ENCODE results near the gene SDHAF2.
"Not testable (repeated sequence)": the region's sequence is repeated elsewhere in the genome, so short reads cannot be mapped to it uniquely, and the experiment has no call there.

Gene SDHAF2

DNA sequence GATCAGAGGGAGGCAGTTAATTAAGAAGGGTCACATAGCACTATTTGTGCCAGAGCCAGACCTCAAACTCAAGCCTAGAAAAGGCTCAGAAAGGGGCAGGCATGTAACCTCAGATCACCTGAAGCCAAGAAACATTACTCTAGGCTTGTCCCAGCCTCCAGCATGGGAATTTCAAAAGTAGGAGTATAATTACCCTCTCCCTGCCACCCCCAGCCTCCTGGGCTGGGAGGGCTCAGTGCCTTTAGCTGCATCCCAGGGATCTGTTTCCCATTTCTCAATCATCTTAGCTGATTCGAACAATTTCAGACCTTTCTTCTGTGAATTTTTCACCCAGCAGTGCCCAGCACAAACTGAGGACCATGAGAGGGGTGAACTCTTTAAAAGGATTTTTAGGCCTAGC is 45.5 kb downstream of the SDHAF2 start:
- TF ChIP-seq, protein P1, sequence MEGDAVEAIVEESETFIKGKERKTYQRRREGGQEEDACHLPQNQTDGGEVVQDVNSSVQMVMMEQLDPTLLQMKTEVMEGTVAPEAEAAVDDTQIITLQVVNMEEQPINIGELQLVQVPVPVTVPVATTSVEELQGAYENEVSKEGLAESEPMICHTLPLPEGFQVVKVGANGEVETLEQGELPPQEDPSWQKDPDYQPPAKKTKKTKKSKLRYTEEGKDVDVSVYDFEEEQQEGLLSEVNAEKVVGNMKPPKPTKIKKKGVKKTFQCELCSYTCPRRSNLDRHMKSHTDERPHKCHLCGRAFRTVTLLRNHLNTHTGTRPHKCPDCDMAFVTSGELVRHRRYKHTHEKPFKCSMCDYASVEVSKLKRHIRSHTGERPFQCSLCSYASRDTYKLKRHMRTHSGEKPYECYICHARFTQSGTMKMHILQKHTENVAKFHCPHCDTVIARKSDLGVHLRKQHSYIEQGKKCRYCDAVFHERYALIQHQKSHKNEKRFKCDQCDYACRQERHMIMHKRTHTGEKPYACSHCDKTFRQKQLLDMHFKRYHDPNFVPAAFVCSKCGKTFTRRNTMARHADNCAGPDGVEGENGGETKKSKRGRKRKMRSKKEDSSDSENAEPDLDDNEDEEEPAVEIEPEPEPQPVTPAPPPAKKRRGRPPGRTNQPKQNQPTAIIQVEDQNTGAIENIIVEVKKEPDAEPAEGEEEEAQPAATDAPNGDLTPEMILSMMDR (IDR thresholded peaks at IDR 0.05; ENCODE audit: insufficient read depth, missing control alignments): no peak
- FAIRE-seq (no peak), DNase-seq (ENCODE audit: insufficient read length, low spot score) (no peak)

- FAIRE-seq: no peak
- no peak for DNase-seq (ENCODE audit: insufficient read length, low spot score)
- TF ChIP-seq, protein P1 (IDR thresholded peaks at IDR 0.05; ENCODE audit: insufficient read depth, missing control alignments): no peak
Measured at GRCh38 chr11:61476371-61476770, 46.4 kb downstream of the SDHAF2 start.

GRCh38 chr11:61477126-61477525 is 47.2 kb downstream of the SDHAF2 start:
- TF ChIP-seq, protein P1 (IDR thresholded peaks at IDR 0.05; ENCODE audit: insufficient read depth, missing control alignments): no peak
- DNase-seq (ENCODE audit: insufficient read length, low spot score) (no peak), FAIRE-seq (no peak)

DNA sequence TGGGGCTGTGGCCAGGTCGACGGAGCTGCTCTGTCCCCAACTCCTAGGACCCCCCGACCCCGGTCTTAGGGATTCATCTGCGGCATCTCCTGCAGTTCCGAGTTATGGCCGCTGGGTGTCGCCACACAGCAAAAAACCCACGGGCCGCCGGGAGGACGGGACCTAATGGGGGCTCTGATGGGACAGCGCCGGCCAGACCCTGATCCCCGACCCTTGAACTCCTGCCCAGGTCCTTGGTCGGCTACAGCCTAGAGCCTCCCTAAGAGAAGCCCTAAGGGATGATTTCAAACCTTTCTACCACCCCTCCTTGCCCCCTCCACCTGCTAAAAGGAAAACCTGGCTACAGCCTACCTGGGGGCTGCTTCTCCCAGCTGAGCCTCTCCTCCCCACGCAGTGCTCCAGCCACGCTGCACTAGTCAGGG is 47.8 kb downstream of the SDHAF2 start:
- TF ChIP-seq, protein P1 (IDR thresholded peaks at IDR 0.05; ENCODE audit: insufficient read depth, missing control alignments): peak; percentile 79
- no peak for DNase-seq (ENCODE audit: insufficient read length, low spot score)
- FAIRE-seq: no peak

DNA sequence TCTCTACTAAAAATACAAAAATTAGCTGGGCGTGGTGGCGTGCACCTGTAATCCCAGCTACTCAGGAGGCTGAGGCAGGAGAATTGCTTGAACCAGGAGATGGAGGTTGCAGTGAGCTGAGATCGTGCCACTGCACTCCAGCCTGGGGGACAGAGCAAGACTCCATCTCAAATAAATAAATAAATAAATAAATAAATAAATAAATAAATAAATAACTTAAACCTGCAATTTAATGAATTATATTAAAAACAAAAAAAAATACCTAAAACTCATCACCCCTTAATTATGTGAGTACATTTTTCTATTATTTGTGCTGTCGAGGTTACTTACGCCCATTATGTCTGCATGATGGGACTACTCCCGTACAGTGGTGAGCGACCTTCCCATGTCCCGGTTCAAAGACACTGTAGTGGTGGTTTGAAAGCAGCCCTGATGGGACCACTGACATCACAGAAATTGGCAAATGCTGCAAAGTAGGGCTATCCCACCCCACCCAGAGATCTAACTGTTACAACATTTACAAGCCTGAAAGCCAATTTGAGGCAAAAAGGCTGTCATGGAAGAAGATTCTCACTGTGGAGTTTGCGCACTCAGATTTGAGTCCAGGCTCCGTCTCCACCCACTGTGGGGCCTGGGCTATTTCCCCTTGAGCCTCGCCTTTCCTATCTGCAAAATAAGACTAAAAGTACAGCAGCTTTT is 49.6 kb downstream of the SDHAF2 start:
- not testable (repeated sequence) for DNase-seq (ENCODE audit: insufficient read length, low spot score); FAIRE-seq

DNA sequence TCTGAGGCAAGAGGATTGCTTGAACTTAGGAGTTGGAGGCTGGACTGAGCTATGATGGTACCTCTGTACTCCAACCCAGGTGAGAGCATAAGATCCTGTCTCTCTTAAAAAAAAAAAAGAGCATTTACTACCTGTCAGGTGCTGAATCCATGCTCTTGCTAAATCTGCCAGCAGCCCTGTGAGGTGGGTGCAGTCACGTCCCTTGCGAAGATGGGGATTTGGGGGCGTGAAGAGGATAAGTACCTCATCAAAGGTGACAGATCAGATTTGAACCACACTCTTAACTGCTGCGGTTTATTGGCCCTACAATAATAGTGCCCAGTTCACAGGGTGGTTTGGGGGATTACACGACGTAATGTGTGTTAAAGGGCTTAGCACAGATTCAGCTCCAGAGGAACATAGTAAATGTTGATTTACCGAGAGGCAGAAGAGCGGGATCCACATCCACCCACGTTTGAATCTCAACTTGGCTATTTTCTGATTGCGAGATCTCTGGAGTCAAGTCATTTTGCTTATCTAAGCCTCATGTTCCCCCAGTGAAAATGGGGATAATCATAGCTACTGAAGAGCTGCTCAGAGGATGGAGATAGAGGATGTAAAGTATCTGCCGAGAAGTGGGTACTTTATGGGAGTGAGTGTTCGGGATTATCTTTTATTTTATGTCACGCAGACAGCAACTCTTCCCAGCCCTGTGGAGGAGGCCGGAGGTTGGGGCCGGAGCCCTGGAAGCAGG is 50.5 kb downstream of the SDHAF2 start:
- FAIRE-seq (no peak), DNase-seq (ENCODE audit: insufficient read length, low spot score) (no peak)
- TF ChIP-seq, protein P1 (IDR thresholded peaks at IDR 0.05; ENCODE audit: insufficient read depth, missing control alignments): no peak

GRCh38 chr11:61480994-61481335 is 51.0 kb downstream of the SDHAF2 start:
- peak; percentile 86 for DNase-seq (ENCODE audit: insufficient read length, low spot score)
- FAIRE-seq: no peak

More at GRCh38 chr11:61480994-61481335, 51.0 kb downstream of the SDHAF2 start:
- TF ChIP-seq, protein P1 (IDR thresholded peaks at IDR 0.05; ENCODE audit: insufficient read depth, missing control alignments): no peak

All from D721Med (cell line).